ENCODE results near the gene KIN.
"Not testable (repeated sequence)": the region's sequence is repeated elsewhere in the genome, so short reads cannot be mapped to it uniquely, and the experiment has no call there.

DNA sequence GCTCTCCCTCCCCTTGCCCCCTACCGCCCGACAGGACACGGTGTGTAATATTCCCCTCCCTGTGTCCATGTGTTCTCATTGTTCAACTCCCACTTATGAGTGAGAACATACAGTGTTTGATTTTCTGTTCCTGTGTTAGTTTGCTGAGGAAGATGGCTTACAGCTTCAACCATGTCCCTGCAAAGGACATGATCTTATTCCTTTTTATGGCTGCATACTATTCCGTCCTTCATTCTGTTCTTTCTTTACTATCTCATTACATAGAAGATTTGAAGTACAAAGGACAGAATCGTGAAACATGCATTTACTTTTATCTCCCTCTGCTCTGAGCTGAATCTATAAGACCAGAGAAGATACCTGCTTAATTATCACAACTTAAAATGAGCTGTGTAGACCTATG is 76.7 kb downstream of the KIN start:
- TF ChIP-seq ZNF384 (IDR thresholded peaks at IDR 0.05); SP1 (IDR thresholded peaks at IDR 0.05); SUZ12 (IDR thresholded peaks at IDR 0.05); TARDBP (IDR thresholded peaks at IDR 0.05); ELF4 (IDR thresholded peaks at IDR 0.05); FOXM1 (IDR thresholded peaks at IDR 0.05; ENCODE audit: borderline replicate concordance); ARNT (IDR thresholded peaks at IDR 0.05); BHLHE40 (IDR thresholded peaks at IDR 0.05; ENCODE audit: borderline replicate concordance); FOXA1 (IDR thresholded peaks at IDR 0.05): not testable (repeated sequence)
- TF ChIP-seq, protein P1, sequence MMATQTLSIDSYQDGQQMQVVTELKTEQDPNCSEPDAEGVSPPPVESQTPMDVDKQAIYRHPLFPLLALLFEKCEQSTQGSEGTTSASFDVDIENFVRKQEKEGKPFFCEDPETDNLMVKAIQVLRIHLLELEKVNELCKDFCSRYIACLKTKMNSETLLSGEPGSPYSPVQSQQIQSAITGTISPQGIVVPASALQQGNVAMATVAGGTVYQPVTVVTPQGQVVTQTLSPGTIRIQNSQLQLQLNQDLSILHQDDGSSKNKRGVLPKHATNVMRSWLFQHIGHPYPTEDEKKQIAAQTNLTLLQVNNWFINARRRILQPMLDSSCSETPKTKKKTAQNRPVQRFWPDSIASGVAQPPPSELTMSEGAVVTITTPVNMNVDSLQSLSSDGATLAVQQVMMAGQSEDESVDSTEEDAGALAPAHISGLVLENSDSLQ (IDR thresholded peaks at IDR 0.05) = not testable (repeated sequence)
